DMS114 treated with DMSO at 0.1 percent for 48 hours (cell line): ENCODE measurements around the gene NDUFS4.
"Not testable (repeated sequence)": the region's sequence is repeated elsewhere in the genome, so short reads cannot be mapped to it uniquely, and the experiment has no call there.

ENCODE experiments used
- DNase-seq: peaks from one replicate; lab custom pipeline; 2025; ENCODE audit not compliant: unreplicated experiment; lab: John Stamatoyannopoulos, UW

NDUFS4 gene

DNA sequence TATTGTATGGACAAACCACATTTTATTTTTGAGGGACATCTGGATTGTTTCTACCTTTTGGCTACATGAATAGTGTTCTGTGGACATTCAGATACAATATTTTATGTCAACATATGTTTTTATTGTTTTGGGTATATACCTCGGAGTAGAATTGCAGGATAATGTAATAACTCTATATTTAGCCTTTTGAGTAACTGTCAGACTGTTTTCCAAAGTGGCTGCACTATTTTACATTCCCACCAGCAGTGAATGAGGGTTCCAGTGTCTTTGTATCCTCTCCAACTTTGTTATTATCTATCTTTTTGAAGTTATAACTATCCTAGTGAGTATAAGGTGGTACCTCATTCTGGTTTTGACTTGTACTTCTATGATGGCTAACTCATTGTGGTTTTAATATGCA is 11.0 kb downstream of the NDUFS4 start:
- no peak for DNase-seq

DNA sequence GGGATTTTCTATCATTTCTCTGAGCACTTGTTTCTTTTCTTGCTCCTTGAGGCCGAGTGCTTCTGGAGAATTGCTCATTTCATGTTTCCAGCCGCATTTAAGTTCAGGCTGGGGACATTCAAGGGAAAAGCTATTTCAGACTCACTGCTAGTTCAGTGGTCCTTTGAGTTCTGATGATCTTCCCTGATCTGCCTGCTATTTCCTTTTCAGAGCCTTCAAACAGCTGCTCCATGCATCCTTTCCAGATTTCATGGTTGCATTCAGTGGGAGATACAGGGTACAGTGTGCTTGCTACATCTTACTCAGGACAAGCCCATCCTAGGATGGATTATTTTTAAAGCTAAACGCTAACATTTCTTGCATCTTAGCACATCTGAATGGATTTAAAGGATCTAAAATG is 14.7 kb downstream of the NDUFS4 start:
- DNase-seq = no peak

DNA sequence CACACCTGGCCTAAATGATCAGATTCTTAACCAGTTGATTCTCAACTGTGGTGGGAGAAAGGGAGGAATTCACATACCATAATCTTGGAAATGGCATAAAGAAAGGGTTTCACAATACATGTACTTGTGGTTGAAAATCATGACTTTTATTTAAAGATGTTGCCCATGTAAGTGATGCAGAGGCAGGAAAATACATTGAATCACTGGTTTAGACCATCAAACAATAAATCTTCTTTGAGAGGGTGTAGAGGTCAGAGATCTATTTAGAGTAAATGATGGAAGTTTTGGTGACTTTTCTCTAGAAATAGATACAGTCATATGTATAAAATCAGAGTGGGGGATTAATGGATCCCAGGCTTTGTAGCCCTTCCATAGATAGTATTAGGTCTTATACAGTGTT is 15.4 kb downstream of the NDUFS4 start:
- DNase-seq = no peak

DNA sequence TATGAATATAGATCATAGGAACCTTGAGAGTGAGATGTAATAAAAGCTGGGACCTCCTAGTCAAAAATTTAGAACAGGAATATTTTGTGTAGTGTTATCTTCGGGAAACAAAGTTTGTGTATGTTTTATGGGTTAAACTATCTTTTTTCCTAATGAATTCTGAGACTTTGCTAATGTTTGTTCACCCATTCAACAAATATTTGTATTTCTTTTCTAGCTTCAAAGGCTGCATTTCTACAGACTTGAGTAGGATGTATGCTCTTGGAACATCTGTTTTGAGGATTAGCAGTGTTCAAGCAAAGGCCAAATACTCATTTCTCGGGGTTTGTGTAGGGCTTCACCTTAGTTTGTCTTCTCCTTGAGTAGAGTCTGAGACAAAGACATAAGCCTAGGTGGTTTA is 16.2 kb downstream of the NDUFS4 start:
- no peak for DNase-seq

DNA sequence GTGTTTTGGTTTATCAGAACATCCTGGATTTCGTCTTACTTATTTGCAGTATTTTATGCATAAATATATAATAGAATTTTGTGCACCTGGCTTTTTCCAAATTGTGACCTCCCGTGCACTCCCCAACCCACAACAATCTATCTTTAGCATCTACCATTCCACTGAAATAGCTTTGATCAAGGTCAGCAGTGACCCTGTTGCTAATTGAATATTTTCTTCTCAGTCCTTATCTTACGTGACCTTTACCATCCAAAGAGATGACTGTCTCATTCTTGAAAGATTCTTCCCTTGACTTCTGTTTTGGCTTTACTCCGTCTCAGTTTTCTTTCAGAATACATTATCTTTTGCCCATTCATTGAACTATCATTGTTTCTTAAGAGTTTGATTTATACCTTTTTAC is 18.4 kb downstream of the NDUFS4 start:
- DNase-seq = no peak

DNA sequence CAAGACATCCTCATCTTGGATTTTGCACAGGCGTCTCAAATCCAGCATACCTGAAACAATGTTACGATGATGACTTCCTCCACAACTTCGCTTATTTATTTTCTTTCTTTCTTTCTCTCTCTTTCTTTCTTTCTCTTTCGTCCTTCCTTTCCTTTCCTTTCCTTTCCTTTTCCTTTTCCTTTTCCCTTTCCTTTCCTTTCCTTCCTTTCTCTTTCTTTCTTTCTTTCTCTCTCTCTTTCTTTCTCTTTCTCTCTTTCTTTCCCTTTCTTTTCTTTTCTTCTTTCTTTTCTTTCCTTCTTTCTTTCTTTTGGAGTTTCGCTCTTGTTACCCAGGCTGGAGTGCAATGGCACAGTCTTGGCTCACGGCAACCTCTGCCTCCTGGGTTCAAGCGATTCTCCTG is 20.1 kb downstream of the NDUFS4 start:
- DNase-seq = no peak

DNA sequence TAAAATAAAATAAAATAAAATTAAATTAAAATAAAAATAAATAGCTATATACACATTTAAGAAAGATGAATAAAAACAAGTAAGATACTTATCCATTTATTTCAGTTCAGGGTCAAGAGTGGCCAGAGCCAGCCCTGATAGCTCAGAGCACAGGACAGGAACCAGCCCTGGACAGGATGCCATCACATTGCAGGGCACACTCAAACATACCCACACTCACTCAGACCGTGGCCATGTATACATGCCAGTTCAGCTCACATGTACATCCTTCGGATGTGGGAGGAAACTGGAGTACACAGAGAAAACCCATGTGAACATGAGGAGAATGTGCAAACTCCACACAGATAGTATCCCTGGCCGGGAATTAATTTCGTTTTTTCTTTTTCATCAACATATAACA is 21.8 kb downstream of the NDUFS4 start:
- no peak for DNase-seq

DNA sequence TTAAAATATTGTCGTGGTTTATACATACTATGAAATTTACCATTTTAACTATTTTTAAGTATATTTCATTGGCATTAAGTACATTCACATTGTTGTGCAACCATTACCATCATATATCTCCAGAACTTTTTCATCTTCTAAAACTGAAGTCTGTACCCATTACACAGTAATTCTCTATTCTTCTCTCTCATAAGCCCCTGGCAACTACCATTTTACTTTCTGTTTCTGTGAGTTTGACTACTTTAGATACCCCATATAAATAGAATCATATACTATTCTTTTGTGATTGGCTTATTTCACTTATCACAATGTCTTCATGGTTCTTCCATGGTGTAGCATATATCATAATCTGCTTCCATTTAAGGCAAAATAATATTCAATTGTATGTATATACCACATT is 30.3 kb downstream of the NDUFS4 start:
- DNase-seq = no peak

DNA sequence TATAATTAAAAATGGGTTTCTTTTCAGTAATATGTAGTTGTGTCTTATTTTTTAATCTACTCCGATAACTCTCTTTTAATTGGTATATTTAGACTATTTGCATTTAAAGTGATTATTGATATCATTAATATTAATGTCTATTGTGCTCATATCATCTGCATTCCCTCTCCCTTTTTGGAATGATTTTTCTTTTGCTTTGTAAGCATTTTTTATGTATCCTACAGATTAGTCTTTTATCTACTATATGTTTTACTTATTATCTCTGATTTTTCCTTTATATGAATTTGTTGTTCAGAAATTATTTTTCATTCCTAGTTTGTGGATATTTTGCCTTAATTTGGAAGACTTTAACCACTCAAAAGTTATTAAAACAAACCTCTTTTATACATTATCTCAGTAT is 34.0 kb downstream of the NDUFS4 start:
- DNase-seq = no peak

DNA sequence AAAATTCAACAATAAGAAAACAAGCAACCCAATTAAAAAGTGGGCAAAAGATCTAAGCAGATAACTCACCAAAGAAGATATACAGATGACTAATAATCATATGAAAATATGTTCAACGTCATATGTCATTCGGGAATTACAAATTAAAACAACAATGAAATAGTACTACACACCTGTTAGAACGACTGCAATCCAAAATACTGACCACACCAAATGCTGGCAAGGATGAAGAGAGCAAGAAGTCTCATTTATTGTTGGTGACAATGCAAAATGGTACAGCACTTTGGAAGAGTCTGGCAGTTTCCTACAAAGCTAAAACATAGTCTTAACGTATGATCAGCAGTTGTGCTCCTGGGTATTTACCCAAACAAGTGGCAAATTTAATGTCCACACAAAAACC is 37.5 kb downstream of the NDUFS4 start:
- no peak for DNase-seq

DNA sequence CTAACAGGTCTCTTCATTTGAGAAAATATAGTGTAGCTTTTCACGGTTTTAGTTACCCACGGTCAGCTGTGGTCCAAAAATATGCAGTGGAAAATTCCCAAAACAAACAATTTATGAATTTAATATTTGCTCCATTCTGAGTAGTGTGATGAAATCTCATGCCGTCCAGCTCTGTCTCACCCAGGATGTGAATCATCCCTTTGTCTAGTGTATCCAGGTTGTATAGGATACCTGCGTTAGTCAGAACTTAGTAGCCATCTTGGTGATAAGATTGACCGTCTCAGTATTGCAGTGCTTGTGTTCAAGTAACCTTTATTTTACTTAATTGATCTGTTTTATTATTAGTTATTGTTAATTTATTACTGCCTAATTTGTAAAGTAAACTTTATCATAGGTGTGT is 41.1 kb downstream of the NDUFS4 start:
- no peak for DNase-seq

DNA sequence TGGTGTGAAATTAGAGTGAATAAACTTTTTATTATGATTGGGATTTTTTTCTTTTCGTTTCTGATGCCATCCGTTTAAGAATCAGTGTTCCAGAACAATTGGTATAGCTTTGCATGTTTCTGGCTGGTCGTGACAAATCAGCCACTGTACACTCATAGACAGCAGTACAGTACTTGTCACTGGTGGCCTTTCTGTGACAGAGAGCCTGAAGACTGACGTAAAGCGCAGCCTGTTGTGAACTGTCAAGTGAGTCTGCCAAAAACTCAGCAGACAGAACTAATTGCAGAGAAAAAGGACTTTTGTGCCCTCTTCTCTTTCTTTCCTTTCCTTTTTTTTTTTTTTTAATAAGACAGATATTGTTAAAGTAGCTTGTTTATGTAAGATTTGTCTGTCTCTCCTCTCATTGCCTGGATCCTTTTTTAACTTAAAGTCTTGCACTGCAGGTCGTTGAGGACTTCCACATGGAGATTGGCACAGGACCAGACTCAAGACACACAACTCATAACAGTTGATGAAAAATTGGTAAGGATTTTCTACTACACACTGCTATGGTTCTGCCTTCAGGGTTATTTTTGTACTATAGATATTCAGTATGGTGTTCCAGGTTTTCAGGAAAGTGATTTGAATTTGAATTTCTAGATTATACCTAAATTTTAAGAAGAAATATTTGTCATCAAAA is 42.7 kb downstream of the NDUFS4 start:
- no peak for DNase-seq

DNA sequence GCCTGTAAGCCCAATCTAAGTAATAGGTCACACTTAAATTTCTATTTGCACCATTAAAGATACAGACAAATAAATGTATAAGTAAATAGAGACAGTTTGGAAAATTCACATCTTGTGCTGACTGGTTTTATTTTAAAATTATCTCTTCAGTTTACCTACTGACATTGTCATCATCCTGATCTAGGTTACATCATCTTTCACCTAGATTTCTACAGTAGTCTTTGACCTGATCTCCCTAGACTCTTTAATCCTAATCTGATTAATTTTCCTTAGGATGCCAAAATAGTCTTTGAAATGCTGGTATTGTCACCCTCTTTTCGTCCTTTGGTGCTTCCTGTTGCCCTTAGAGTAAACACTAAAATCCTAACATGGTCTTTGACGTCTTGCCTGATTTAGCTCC is 43.9 kb downstream of the NDUFS4 start:
- no peak for DNase-seq

DNA sequence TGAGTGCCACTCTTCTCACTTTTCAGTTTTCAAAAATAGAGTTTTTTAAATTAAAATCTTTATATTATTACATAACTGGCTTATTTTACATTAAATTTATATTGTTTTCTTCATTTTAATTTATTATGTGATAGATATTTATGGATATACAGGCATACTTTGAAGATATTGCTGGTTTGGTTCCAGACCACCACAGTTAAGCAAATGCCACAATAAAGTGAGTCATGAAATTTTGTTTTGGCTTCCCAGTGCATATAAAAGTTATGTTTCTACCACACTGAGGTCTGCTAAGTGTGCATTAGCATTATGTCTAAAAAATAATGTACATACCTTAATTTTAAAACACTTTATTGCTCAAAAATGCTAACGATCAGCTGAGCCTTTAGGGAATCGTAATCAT is 47.4 kb downstream of the NDUFS4 start:
- no peak for DNase-seq

DNA sequence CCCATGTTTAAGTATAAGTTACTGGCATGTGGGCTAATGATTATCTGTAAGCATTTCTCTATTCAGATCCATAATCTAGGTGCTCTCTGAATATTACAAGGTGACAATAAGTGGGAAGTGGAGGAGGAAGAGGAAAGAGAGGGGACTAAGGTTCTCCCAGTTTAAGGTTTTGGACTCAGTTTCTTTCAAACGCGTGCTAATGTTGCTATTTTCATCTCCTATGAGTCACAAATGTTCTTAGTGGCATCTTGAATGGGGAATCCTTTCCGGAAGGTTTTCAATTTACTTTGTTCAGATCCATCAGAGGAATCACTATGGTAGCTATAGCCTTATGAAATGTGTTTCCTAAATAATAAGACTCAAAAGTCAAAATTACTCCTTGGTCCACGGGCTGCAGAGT is 48.5 kb downstream of the NDUFS4 start:
- not testable (repeated sequence) for DNase-seq

DNA sequence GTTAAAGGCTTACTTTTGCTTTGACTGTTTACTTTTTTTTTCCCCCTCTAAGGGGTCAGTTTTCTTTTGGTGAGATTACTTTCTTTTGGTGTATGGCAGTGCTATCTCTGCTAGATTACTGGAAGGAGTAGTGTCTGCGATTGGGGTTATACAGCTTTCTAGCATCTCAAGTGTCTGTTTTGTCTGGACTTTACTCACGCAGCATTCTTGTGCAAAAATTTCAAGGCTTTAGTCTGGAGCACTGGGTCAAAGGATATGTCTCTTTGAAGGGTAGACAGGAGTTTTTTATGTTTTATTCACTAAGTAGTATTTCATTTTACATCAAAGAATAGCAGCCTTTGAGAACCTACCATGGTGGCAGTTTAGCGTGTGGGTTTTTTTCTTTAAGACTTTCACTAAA is 52.6 kb downstream of the NDUFS4 start:
- DNase-seq = no peak

DNA sequence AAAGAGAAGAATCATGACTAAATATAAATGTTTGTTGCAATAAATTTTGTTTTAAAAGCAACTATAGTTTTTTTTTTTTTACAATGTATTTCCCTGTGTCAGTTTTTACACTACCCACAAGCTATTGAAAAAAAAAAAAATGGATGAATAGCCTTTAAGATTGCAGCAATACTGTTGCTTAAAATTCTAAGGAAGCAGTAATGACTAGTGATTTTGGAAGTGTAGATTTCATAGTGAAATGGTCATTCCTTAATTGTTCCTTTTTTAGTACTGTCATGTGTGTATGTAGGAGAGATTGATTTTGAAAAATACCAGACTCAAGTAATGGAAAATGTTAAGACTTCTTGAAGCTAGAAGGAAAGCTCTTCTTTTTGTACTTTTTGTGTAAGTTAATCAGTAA is 53.1 kb downstream of the NDUFS4 start:
- DNase-seq = no peak

DNA sequence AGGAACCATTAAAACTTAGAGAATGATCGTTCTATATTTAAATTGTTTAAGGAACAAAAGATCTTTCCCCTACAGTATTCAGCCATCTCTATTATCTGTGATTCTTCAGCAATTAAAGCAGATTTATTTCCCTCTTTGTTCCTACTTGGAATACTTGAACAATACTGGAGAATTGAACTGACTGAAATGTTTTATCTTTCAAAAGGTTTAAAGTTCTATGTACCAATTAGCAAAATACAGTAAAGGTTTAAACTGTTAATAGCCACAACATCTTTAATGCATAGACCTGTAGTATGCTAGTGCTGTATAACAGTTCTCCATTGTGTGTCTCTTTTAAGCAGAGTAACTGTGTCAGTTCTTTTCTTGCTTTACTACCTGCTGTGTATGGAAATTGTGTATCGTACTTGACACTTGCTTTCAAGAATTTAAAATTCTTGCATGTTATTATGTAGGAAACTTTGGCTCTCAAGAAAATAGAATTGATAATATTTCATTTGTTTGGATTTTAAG is 54.0 kb downstream of the NDUFS4 start:
- no peak for DNase-seq

DNA sequence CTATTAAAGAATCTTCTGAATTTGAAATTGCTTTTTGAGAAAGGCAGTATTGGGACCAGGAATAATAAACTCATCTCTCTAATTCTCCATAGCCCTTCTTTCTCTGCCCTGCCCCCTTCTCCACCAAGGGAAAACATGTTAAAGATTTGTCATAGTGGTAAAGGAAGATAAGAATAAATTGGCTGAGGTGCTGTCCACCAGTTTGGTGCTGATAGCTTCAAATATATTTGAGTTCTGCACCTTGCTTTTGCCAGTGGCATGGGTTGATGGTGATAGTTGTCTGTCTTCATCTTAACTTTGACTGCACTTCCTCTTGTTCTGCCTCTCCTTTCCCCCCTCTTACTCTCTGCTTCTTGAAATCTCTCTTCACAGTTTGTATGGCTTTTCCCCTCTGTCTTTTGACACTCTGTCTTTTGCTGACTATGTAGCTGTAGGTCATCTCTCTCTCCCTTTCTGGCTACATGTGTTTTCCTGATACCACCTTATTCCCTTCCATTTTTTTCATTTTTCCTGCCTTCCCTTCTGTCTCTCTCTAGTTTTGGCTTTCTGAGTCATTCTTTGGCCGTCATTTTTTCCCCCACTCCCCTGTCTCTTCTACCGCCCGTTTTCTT is 56.6 kb downstream of the NDUFS4 start:
- DNase-seq = no peak

DNA sequence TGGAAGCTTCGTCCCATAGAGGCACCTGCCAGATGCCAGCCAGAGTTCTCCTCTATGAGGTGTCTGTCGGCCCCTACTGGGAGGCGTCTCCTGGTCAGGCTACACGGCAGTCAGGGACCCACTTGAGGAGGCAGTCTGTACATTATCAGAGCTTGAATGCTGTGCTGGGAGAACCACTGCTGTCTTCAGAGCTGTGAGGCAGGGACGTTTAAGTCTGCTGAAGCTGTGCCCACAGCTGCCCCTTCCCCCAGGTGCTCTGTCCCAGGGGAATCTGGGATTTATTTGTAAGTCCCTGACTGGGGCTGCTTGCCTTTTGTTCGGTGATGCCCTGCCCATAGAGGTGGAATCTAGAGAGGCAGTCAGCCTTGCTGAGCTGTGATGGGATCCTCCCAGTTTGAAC is 70.8 kb downstream of the NDUFS4 start:
- DNase-seq = no peak

DNA sequence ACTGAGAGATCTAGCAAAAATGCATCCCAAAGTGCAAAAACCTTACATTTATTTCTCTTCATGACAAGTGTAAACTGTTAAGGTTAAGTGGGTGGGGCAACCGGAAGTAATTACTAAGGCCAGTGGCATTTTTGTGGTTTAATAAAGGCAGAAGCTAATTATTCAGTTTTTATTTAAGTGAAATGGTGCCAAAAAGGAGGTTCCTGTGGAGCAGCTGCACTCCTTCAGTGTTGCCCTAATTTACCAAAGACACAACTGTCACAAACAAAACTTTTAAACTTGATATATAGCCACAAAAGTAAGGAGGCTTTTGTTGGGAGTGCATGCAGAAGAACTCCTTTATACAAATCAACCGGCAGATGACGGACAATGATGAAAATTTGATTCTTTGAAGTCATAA is 81.6 kb downstream of the NDUFS4 start:
- DNase-seq = no peak

DNA sequence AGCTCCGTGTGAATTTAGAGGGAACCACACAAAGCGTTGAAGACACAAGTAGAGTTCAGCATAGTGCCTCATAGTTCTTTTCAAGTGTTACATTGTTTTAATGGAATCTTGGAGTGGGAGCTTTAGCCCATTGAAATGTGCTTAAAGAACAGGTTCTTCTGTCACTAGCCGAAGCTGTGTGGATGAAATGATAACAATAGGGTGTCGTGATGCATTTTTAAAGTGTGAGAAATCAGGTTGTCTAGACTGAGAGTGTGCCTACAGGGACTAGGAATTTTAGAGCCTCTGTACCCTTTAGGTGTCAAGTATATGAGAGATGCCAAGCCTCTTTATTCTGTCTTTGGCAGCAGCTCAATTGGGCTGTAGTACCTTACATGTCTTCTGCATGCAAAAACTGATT is 83.0 kb downstream of the NDUFS4 start:
- no peak for DNase-seq

DNA sequence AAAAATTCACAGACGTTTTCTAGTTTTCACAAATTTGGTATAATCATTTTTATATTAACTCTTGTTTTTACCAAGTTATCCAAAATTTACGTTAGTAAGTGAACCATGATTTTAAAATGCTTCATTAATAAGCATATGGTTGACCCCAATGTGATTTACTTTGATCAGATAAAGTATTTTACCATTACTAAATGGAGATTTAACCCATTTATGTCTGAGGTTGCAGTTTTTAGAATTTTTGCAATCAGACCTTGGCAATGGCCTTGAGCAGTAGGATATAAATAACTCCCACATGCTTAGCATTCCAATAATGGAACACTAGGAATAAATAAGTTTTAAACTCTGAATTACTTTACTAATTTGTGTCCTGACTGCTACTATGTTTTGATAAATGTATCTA is 84.6 kb downstream of the NDUFS4 start:
- no peak for DNase-seq
